HG02840 (cell line): ENCODE results near the gene STUB1.

Experiments
- ATAC-seq: cut with Tn5 transposase; IDR thresholded peaks from one replicate; pipeline ENCODE4 v1.9.1; 2021; ENCODE audit warnings: mild to moderate bottlenecking, moderate library complexity, moderate number of reproducible peaks; ENCODE audit not compliant: unreplicated experiment, low FRiP score

STUB1 gene

GRCh38 chr16:721765-722540 is 41.7 kb downstream of the STUB1 start:
- ATAC-seq = no peak

- no peak for ATAC-seq
Measured at GRCh38 chr16:722835-723633, 42.8 kb downstream of the STUB1 start.

GRCh38 chr16:723695-724094 is 43.5 kb downstream of the STUB1 start:
- ATAC-seq = no peak

- no peak for ATAC-seq
Measured at GRCh38 chr16:724188-725040, 44.2 kb downstream of the STUB1 start.

- ATAC-seq = no peak
Measured at GRCh38 chr16:725041-725376, 44.8 kb downstream of the STUB1 start.

GRCh38 chr16:725463-726187 is 45.4 kb downstream of the STUB1 start:
- no peak for ATAC-seq

- no peak for ATAC-seq
Measured at GRCh38 chr16:726188-726437, 45.9 kb downstream of the STUB1 start.

GRCh38 chr16:726438-727290 is 46.5 kb downstream of the STUB1 start, which contains the start of the genes CCDC78 and HAGHL:
TSS of gene CCDC78 (minus strand) at chr16:726443. CDS start at chr16:726367, 76 bp downstream.
TSS of gene HAGHL (plus strand) at chr16:727106. CDS start at chr16:727510, 404 bp downstream.
- no peak for ATAC-seq

- ATAC-seq = no peak
Measured at GRCh38 chr16:727291-727977, 47.2 kb downstream of the STUB1 start.

GRCh38 chr16:728131-728889 is 48.1 kb downstream of the STUB1 start:
- ATAC-seq = no peak

GRCh38 chr16:728890-729744 is 48.9 kb downstream of the STUB1 start:
- ATAC-seq = no peak

- ATAC-seq = no peak
Measured at GRCh38 chr16:729768-730665, 49.8 kb downstream of the STUB1 start.

GRCh38 chr16:730666-731509 is 50.7 kb downstream of the STUB1 start:
- ATAC-seq = no peak

- ATAC-seq = no peak
Measured at GRCh38 chr16:732332-732731, 52.1 kb downstream of the STUB1 start.
